Osteoblast (primary cell): ENCODE measurements around the gene PNPLA6. TPM values are rescaled to one million over a fixed set of nuclear protein-coding genes. Genes with fewer than 3 reads are reported as not detected.

Source experiments
- DNase-seq: peaks from one replicate; pipeline ENCODE4 v3.0.0; 2011; ENCODE audit warnings: low spot score, mixed read lengths; ENCODE audit not compliant: insufficient read length; ENCODE audit errors: missing footprints
- H2AFZ ChIP-seq: 2 replicates; pipeline ENCODE4 v1.6.0; 2011; ENCODE audit warnings: mild to moderate bottlenecking, low read length
- H3K27ac ChIP-seq: 2 replicates; pipeline ENCODE4 v1.5.1; 2011; ENCODE audit warnings: mild to moderate bottlenecking, low read depth, low read length, moderate library complexity
- H3K27me3 ChIP-seq: 2 replicates; pipeline ENCODE4 v1.6.0; 2012; ENCODE audit warnings: mild to moderate bottlenecking, control low read depth, inconsistent platforms, low read length, moderate library complexity; ENCODE audit not compliant: insufficient read depth
- H3K36me3 ChIP-seq: 2 replicates; pipeline ENCODE4 v1.5.1; 2011; ENCODE audit warnings: mild to moderate bottlenecking, low read length, control low read depth, moderate library complexity; ENCODE audit not compliant: insufficient read depth
- H3K4me1 ChIP-seq: 2 replicates; pipeline ENCODE4 v1.5.1; 2011; ENCODE audit warnings: mild to moderate bottlenecking, low read length, control low read depth, moderate library complexity; ENCODE audit not compliant: insufficient read depth
- H3K4me2 ChIP-seq: 2 replicates; pipeline ENCODE4 v1.6.0; 2011; ENCODE audit warnings: mild to moderate bottlenecking, low read length; ENCODE audit not compliant: insufficient read depth
- H3K4me3 ChIP-seq: fragments of 200-600 bp; sonication (generic); 3 replicates; pipeline ENCODE4 v1.5.1; 2012; ENCODE audit warnings: mild to moderate bottlenecking, low read length, inconsistent platforms; ENCODE audit not compliant: insufficient read depth
- H3K79me2 ChIP-seq: 2 replicates; pipeline ENCODE4 v1.6.0; 2012; ENCODE audit warnings: mild to moderate bottlenecking, low read length, control low read depth, inconsistent platforms; ENCODE audit not compliant: insufficient read depth
- H3K9me3 ChIP-seq: 2 replicates; pipeline ENCODE4 v1.5.1; 2011; ENCODE audit warnings: low read depth, low read length, control low read depth
- H4K20me1 ChIP-seq: 2 replicates; pipeline ENCODE4 v1.6.0; 2012; ENCODE audit warnings: mild to moderate bottlenecking, low read length, control low read depth; ENCODE audit not compliant: insufficient read depth
- CTCF ChIP-seq: IDR thresholded peaks from 2 replicates; pipeline ENCODE4 v1.5.1; 2011; ENCODE audit warnings: mild to moderate bottlenecking, low read depth, low read length, moderate library complexity; ENCODE audit errors: extremely low read depth
- total RNA-seq: library from RNA; depleted of rRNA; stranded (reverse); fragments of >200 nt; gene quantifications from 2 replicates; pipeline ENCODE4 v1.2.3, GENCODE V29; 2012

The PNPLA6 gene
- total RNA-seq, 1 donor: 83.6 TPM

- no peaks in the 10 kb centered on the region for H3K79me2 ChIP-seq
- H3K36me3 ChIP-seq: peaks cover 34% of the 10 kb centered on the region
- no peaks in the 10 kb centered on the region for H3K4me1 ChIP-seq
- H2AFZ ChIP-seq: no peak overlapping the region
- H3K27me3 ChIP-seq: no peaks in the 10 kb centered on the region
- H4K20me1 ChIP-seq: peaks cover 3% of the 10 kb centered on the region
- H3K9me3 ChIP-seq: no peaks in the 10 kb centered on the region
- DNase-seq: peak; percentile 36
- no peak overlapping the region for H3K4me2 ChIP-seq
- no peak overlapping the region for H3K27ac ChIP-seq
- no peak overlapping the region for H3K4me3 ChIP-seq
- no peak for TF ChIP-seq CTCF
These were observed 24.7 kb downstream of the PNPLA6 start for GRCh38 chr19:7560255-7560654.

- no peaks in the 10 kb centered on the region for H3K4me1 ChIP-seq
- no peaks in the 10 kb centered on the region for H3K9me3 ChIP-seq
- DNase-seq: peak; percentile 48
- no peak overlapping the region for H3K27ac ChIP-seq
- no peaks in the 10 kb centered on the region for H3K79me2 ChIP-seq
- H2AFZ ChIP-seq: no peak overlapping the region
- TF ChIP-seq CTCF: no peak
- peaks cover 3% of the 10 kb centered on the region for H4K20me1 ChIP-seq
- H3K4me2 ChIP-seq: no peak overlapping the region
- no peaks in the 10 kb centered on the region for H3K27me3 ChIP-seq
- peaks cover 31% of the 10 kb centered on the region for H3K36me3 ChIP-seq
- no peak overlapping the region for H3K4me3 ChIP-seq
These were observed 25.8 kb downstream of the PNPLA6 start for GRCh38 chr19:7561325-7561724.

- H4K20me1 ChIP-seq: peaks cover 3% of the 10 kb centered on the region
- H3K79me2 ChIP-seq: no peaks in the 10 kb centered on the region
- H3K27ac ChIP-seq: no peak overlapping the region
- H3K9me3 ChIP-seq: no peaks in the 10 kb centered on the region
- H3K27me3 ChIP-seq: no peaks in the 10 kb centered on the region
- H3K36me3 ChIP-seq: peaks cover 18% of the 10 kb centered on the region
- peak; percentile 84 for DNase-seq
- H3K4me2 ChIP-seq: no peak overlapping the region
- no peak overlapping the region for H2AFZ ChIP-seq
- no peaks in the 10 kb centered on the region for H3K4me1 ChIP-seq
- TF ChIP-seq CTCF: no peak
- no peak overlapping the region for H3K4me3 ChIP-seq
These were observed 27.3 kb downstream of the PNPLA6 start for GRCh38 chr19:7562646-7563393.

- H3K79me2 ChIP-seq: no peaks in the 10 kb centered on the region
- no peak for TF ChIP-seq CTCF
- no peak overlapping the region for H3K27ac ChIP-seq
These were observed 29.3 kb downstream of the PNPLA6 start for GRCh38 chr19:7564866-7565265.

More at GRCh38 chr19:7564866-7565265, 29.3 kb downstream of the PNPLA6 start:
- H3K4me1 ChIP-seq: no peaks in the 10 kb centered on the region
- no peaks in the 10 kb centered on the region for H3K9me3 ChIP-seq
- no peak overlapping the region for H2AFZ ChIP-seq
- peaks cover 8% of the 10 kb centered on the region for H3K36me3 ChIP-seq
- no peak overlapping the region for H3K4me3 ChIP-seq
- no peaks in the 10 kb centered on the region for H3K27me3 ChIP-seq
- no peak overlapping the region for H3K4me2 ChIP-seq
- H4K20me1 ChIP-seq: peaks cover 3% of the 10 kb centered on the region
- DNase-seq: no peak
